NCI-H1694 treated with DMSO at 0.1 percent for 48 hours (cell line): ENCODE results near the gene HSD11B1.
A peak's percentile ranks its signal among the peaks of the same experiment; 100 is the strongest.
"Not testable (repeated sequence)": the region's sequence is repeated elsewhere in the genome, so short reads cannot be mapped to it uniquely, and the experiment has no call there.

ENCODE experiments used
- DNase-seq: peaks from one replicate; lab custom pipeline; 2025; lab: John Stamatoyannopoulos, UW

Gene HSD11B1

DNA sequence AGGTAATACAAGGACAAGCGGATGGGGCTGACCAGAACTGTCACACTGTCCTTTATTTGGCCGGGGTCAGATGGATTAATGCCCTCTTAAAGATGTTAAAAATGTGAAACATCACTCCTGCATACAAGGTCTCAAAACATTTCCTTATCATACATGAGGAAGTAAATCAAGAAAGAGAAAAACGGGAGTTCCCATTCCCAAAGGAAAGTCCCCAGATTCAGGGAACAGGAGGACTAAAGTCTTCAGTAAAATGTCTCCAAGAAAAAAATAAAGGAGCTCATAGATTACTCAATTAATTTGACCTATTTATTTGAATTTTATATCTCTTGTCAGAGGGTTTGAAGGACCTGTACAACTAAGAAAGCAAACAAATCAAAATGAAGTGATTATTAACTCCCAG is 13.4 kb upstream of the HSD11B1 start:
- no peak for DNase-seq

DNA sequence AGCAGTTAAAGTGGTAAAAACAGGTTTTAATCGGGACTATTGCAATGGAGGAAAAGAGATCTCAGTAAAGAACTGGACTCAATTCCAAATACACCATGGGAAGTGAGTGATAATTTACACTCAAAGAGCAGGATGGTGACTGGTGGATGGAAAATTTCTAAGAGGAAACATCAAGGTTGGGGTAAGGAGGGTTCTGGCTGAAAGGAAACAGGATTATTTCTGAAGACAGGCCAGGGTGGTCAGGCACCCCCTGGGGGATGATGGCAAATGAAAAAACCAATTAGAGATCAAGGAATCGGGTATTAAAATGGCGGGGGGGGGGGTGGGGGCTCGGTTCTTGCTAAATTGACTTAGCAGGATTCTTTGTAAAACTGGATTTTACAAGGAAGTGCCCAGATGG is 12.3 kb upstream of the HSD11B1 start:
- DNase-seq, result no peak

DNA sequence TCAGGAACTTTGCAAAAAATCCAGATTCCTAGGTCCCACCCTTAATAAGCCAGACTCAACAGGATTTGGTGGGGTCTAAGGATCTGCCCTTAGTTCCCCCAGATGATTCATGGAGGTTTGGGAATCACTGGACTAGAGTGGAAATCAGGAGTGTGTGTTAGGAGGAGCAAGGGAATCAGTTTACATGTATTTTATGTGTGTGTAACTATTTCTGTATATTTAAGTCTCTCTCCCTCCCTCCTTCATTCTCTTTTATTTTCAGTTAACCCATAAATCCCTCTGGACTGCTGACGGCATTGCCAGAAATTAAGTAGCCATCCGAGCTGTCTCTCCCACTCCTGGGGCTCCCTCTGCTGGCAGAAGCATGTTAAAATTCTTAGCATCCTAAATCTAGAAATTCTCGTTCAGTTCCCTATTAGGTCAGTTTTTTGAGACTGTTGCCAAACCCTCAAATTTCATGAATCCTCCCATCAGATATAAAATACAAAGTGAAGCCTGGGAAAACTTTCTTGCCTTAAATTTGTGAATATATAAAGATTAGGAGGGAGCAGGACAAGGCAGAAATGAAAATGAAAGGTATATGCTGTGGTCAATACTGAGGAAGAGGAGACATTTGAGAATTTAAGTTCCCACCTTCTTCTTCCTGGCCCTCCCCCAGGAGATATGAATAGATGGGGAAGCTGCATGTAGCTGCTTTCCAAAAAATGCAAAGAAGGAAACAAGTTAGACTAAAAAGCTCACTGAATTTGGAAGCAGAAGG is 11.7 kb upstream of the HSD11B1 start:
- peak; percentile 78 for DNase-seq

DNA sequence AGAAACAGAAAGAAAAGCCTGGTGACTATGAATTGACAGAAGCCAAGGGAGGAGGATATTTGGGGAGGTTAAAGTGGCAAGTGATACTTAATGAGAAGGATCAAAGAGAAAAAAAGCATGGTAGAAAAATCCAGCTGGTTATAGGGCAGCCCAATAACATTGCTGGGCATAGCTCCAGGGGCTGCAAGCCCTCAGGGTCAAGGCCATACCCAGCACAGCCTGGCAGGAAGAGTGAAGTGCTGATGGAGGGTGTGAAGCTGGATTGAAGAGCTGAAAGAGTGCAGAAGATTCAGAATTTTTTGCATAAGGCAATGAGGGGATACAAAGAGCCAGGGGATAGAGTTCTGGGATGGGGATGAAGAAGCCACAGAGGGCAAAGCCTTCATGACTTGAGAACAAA is 8.0 kb upstream of the HSD11B1 start:
- DNase-seq, result no peak

DNA sequence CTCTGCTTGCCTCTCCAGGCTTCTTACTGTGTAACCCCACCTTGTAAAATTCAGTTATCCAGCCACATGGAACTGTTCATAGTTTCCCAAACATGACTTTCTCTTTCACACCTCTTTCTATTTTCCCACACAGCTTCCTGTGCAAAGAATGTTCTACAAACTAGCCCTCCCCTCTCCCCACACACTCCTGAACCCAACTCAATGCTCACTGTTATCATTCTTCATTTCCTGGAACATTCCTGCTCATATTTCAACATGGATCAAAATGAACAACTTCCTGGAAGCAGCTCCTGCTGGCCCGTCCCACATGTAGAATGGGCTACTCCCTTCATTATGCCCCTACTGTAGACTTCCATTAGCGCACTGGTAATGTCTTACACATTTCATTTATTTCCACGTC is 7.5 kb upstream of the HSD11B1 start:
- no peak for DNase-seq

DNA sequence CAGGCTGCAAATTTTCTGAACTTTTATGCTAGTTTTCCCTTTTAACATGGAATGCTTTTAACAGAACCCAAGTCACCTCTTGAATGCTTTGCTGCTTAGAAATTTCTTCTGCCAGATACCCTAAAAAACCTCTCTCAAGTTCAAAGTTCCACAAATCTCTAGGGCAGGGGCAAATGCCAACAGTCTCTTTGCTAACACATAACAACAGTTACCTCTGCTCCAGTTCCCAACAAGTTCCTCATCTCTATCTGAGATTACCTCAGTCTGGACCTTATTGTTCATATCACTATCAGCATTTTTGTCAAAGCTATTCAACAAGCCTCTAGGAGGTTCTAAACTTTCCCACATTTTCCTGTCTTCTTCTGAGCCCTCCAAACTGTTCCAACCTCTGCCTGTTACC is 4.0 kb upstream of the HSD11B1 start:
- not testable (repeated sequence) for DNase-seq

DNA sequence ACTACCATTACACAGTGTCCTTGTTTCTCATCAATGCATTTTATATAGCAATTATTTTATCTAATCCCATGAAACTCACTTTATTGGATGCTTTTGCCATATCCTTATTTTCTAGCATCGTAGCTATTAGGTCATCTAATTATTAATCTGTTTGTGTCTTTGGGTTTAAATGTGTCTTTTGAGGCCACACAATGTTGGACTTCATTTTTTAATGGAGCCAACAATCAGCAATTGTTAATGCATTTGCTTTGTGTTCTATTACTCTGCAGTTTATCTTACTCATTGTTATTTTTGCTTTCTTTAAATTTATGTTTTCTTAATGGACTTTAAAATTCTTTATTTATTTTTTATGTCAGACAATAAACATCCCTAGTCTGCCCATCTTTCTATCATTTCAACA is 1.8 kb upstream of the HSD11B1 start:
- no peak for DNase-seq

DNA sequence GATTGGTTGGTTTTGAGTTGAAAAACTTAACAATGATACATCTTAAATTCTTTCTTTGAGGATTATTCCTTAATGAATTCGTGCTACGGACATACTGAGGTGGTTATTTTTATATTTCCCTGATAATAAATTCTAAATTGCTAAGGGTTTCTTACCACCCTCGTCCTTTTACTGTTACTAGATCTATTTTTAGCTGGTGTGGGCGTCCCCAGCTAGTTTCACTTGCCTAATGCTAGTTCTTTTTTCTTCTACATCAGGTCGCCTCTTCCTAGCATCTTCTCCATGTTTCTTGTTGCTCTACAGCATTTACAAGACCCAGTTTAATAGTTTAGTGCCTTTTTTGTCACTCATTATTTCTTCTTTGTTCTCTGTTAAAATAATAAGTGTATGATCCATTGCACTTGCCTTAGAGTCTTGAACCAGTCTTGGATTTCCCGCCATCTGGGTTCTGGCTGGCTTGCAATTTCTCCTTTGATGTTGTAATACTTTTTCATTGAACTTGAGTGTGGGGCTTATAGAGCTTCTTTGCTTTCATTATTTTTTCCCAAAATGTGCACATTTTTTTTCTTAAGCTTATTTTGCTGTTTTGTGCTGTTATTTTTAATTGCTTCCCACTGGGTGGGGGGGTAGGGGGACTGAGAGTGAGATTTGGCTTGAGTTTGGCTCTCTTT is 677 bp upstream of the HSD11B1 start:
- no peak for DNase-seq

DNA sequence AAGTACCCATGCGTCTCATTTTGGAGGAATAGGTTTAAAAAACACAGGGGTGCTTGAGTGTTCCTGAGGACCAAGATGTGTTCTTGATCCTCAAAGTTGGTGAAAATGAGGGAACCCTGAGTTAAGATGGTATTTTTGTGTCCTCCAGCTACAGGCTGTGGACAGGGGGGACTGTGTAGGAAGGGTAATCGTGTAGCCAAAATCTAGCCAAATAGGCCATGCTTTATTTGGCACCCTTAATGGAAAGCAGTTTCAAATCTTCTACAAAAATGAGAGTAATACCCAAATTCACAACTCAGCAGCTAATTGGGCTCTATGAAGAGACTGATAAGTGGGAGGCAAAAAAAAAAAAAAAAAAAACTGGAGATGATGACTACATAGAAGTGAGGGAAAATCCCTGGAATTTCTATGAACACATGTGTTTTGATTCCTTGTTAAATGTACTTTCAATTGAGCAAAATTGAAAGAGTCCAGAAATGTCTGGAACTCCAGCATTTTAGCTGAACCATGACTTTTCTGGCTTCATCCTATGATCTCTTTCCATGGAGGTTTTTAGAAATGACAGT is 470 bp downstream of the HSD11B1 start:
- DNase-seq, result no peak

DNA sequence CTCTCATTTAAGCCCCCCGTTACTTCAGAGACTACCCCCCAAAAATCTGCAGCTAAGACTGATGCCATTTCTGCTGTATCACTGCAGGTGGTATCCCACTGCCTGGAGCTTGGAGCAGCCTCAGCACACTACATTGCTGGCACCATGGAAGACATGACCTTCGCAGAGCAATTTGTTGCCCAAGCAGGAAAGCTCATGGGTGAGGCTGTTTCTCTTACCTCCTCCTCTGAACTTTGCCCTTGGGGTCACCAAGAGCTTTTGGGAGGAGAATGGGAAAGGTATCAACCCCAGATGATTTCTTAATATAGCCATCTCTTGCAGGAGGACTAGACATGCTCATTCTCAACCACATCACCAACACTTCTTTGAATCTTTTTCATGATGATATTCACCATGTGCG is 2.0 kb downstream of the HSD11B1 start:
- DNase-seq, result no peak

DNA sequence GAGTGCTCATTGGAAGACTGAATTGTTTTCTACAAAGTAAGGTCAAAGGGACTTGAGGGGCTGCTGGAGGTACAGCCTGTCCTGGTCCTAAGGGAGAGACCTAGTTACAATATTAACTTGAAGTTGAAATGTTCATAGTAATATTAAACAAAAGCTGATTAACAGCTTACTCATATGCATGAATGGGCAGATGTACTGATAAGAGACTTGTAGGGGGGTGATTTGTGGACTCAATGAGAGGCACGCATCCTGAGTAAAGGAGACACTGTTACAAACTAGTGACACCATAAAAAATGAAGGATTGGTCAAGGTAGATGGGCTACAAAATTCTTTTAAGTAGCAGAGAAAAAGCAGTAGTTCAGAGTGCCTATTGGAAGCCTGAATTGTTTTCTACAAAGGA is 2.7 kb downstream of the HSD11B1 start:
- DNase-seq, result no peak

DNA sequence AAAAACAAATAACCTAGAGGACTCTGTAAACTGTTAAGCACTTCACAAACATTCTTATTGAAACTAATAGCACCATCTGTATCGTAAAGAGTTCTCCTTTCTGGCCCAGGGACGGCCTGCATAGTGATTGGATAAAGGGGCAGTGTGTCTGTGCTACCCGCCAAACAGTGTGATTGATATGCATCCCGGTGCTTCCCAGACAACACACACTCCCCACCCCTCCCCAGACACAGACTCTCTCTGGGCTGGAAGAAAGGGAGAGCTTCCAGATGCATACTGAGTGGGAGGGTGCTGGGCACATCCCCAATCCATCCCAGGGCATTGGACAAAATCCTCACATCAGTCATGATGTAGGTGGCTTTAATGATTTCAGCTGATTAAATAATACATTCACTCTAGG is 3.7 kb downstream of the HSD11B1 start:
- no peak for DNase-seq

DNA sequence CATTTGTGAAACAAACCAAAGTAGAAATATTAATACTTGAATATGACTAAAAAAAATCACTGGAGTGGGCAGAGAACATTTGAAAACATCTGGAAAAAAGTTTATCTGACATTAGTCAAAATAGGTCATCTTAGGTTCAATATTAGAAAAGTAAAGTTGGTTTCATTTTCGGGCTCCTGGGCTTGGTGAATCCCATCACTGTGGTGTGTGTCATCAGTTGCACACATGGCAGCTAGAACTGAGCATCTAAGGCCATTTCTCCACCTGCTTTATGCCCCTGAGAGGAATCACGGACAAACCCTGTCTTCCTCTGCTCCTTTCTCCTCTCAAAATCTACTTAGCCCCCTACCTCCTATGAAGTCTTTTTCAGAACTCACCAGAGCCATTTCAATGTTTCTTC is 5.4 kb downstream of the HSD11B1 start:
- DNase-seq, result no peak

DNA sequence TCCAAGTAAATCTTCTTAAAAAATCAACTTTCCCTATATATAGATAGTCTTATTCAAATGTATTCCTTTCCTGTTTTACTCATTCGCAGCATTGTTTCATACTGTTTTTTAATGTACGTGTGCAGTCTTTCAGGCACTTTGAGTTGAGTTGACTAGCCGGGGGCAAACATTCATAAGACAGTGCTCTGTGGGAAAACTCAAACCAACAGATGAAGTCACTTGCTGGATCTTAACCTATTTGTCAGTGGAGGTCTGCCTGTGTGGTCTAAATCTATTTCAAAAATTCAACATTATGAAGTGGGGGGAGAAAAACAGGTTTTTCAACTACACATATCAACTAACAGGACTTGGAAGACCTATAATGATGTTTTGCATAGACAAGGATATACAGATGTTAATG is 6.2 kb downstream of the HSD11B1 start:
- no peak for DNase-seq

DNA sequence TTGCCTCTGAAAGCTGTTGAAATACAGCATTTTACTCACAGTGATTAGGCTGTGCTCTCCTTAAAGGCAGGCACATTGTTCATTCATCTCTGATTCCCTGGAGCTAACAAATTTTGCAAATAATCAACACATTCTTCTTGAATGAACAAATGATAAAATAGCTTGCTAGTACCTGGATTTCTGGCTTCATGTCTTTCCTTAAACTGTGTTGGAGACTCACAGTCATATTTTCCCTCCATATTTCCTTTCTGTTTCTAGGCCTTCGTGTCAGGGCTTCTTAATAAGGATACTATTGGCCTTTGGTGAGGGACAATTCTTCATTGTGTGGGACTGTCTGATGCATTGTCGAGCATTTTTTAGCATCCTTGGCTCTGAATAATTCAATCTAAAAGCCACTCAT is 9.7 kb downstream of the HSD11B1 start:
- DNase-seq, result no peak

DNA sequence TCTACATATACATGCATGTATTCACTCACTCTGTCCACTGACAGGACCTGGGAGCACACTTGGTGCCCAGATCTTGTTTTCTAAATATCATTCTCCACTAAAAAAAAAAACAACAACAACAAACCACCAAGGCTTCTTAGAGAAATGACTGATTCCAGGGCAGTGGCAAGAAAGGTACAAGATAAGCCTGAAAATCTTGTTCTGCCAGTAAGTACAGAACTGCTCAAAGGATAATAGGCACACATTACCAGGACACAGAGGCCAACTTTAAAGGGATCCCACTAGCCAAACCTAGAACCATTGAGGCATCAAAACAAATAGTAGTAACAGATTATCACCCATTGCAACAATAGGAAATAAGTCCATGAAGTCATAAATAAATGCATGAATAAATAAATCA is 10.7 kb downstream of the HSD11B1 start:
- no peak for DNase-seq

DNA sequence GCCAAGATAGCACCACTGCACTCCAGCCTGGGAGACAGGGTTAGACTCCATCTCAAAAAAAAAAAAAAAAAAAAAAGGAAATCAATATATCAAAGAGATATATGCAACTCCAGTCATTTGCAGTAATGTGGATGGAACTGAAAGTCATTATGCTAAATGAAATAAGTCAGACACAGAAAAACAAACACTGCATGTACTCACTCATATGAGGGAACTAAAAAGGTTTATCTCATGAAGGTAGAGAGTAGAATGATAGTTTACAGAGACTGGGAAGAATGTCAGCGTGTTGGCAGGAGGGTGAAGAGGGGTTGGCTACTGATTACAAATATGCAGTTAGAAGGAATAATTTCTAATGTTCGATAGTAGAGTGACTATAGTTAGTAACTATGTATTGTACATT is 13.2 kb downstream of the HSD11B1 start:
- DNase-seq, result no peak

DNA sequence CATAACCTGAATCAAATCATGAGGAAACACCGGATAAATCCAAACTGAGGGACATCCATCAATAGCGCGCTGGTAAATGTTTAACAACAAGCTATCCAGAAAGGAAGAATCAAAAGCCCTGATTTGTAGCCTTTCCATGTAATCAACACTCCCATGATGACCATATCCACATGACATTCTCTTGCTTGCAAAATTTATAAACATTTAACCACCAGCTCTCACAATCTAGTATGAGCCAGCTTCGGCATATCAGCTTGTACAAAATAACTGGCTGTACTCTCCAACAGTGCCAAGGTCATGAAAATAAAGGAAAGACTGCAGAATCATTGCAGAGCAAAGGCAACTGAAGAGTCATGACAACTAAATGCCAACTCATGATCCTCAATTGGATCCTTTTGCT is 15.7 kb downstream of the HSD11B1 start:
- DNase-seq, result no peak

DNA sequence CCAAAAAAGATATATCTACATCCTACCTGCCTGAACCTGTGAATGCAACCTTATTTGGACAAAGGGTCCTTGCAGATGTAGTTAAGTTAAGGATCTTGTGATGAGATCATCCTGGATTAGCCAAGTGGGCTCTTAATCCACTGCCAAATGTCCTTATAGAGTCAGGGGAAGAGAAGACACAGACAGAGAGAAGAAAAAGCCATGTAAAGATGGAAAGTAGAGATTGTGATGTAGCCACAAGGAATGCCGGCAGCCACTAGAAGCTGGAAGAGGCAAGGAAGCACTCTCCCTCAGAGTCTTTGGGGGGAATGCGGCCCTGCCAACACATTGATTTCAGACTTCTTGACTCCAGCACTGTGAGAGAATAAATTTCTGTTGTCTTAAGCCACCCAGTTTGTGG is 16.2 kb downstream of the HSD11B1 start:
- no peak for DNase-seq

DNA sequence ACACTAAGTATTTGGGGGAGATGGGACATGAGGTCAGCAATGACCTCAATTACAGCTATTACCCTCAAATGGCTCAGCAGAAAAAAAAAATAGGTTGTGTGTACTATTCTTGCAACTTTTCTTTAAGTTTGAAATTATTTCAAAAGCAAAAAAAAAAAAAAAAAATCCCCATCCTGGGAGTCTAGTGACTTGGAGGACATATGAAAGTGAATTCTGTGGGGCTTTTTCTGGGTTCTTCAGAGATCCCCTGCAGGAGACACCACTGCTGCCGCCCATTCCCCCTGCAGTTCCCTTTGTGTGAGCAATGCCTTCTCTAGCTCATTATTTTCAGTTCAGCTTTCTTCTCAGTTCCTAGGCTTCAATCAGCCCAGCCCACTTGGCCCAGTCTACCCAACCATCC is 16.7 kb downstream of the HSD11B1 start:
- DNase-seq, result no peak

DNA sequence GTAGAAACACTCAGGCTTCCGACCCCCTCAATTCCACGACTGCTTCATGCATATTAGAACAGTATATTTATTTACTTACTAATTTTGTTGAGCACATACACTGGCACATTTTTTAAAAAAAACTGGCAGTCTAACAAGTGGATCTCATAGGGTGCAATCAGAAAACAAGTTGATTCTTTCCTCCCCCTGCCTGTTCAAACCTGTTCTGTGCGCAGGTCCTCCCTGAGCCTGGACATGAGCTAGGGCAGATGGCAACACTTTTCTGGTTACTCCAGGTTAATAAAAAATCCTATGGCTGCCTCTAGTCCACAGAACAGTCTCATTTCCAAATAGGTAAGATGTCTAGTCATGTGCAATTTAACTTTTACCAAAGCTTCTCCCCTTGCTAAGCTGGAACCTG is 18.6 kb downstream of the HSD11B1 start:
- no peak for DNase-seq

DNA sequence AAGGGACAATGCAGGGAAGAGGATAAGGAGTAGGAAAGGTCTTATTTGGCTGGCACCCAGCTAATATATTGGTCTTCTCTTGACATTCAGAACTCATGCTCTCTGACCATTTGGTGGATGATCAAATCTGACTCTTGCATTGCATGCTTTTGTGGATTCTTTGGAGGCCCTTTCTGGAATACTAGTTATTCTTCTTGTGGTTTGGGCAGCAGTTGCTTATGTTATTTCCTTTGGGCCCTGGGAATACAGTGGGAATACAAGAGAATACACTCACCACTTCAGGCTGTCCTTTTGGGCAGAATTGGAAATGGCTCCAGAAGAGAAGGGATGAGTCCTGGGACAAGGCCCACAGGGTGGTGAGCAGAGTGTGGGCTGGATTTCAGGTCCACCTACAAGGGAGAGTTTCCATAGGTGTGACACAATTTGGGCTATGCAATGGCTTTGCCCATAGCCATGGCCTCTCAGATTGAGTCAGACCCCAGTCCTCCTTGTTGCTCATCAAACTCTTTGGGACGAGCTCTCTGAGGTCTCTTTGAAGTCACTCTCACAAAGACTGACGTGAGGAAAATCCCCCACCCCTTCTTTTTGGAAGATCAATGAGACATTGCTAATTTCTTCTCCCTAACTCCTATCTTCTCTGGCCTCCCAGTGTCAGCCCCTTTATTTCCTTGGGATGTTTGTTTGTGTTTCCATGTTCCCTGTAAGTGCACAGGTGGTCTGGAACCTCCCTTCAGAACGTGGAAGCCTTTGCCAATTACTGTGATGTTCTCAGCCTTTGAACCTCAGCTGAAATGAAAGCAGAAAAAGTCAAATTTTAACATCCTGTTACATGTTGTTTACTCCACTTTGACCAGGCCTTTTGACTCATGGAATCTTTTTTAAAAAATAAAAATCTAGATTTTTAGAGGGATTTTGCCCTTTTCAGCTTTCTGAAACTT is 19.4 kb downstream of the HSD11B1 start:
- DNase-seq, result no peak

DNA sequence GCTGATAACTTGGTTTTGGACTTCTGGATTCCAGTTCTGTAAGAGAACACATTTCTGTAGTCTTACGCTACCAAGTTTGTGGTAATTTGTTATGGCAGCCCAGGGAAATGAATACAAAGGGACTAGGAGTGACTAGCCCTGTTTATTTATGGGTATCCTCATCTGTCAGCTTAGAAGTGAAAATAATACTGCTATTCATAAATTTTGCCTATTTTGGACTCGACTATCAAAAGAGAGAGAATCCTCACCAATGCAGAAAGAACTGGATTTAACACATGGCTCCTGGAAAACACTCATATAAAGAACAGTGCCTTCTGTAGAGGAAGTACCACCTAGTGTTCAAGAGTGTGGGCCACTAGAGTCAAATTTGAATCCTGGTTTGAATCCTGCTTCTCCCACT is 22.6 kb downstream of the HSD11B1 start:
- no peak for DNase-seq
